ENCODE measurements around the gene C14orf180.

Gene C14orf180

DNA sequence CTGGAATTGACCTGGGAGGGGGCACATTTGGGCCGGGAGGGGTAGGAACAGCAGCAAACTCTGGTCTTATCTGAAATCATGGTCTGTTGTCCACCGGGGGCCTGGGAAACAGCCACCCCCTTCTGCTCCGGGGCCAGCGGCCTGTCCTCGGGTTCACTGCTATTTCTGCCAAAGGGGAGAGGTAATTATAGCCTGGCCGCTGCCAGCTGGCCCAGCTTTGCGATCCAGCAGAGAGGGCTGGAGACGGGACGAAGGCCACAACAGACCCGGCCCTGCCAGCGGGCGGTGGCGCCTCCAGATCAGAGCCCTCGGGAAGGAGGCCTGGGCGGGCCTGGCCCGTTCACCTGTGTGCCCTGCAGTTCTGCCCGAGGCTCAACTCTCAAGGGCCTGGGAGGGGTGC lies at the start of gene C14orf180:
TSS of gene C14orf180 (plus strand) at position 258 of the 400 bp plus-strand sequence. CDS start 6,667 bp downstream, outside the sequence.
- DNase-seq, result no peak

DNA sequence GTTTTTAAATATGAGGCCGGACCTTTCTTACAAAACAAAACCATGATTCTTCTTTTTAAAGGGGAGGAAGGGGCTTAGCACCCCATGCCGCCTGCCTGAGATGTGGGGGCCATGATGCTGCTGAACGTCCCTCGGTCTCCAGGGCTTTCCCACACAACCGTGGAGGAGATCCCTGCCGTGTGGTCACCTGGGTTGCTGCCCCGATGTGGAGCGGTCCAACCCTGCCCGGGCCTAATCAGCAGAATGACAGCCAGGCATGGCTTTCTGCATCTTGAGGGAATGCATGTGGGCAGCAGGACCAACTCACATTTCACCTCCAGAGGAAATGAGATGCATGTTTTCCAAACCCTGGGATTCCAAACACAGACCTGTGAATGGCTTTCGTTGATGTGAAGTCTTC lies 48.9 kb upstream of the C14orf180 start:
- no peak for DNase-seq

DNA sequence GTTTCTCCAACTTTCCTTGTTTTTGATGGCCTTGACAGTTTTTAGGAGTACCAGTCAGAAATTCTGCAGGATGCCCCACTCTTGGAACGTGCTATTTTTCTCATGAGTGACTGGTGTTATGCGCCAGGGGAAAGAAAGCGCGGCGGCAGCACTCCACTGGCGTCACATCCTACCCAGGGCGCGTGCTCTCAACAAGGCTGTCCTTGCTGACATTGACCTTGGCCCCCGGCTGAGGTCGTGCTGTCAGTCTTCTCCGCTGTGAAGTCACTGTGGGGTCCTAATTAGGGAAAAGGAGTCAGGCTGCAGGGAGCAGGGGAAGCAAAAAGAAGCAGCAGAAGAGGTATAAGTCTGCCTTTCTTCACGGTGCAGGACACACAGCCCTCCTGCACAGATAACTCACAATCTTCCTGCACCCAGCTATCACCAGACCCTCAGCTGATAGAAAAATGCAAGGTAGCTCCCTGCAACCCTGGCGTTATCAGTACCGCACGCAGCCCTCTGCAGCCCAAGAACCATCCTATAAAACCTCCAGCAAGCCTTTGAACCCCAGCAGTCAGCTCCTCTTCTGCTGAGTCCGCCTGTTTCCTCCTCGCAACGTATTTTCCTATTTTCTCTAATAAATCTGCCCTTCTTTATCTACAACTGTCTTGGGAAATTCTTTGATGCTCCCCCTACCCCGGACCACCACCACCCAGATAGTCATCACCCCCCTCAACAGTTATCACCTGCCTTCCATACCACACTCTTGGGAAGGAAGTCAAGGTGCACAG lies 48.0 kb upstream of the C14orf180 start:
- no peak for DNase-seq

DNA sequence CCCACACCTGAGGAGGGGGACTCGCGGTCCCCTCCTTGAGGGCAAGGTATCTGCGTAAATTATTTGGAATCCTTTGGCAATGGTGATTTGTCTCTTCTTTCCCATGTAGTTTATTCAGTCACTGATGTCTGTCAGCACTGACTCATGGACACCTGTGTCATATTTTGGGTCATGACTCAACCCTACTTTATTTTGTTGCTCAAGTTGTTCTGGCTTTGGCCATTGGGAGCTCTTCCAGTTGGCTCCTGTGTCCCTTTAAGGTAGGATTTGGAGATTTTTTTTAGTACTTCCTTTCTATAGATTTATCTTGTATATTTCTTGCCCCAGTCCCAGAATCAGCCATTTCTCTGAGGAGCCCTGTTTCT lies 47.4 kb upstream of the C14orf180 start:
- no peak for DNase-seq

DNA sequence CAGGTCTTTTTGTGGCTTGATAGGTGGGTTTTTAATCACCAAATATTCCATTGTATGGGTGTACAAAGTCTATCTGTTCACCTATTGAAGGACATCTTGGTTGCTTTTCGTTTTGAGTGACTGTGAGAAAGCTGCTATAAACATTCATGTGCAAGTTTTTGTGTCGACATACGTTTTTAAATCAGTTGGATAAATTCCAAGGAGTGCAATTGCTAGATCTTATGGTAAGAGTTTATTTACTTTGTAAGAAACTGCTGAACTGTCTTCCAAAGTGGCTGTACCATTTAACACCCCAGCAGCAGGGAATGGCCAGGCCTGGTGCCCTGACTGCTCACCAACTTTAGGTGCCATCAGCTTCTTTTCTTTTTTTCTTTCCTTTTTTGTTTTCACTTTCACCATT lies 45.5 kb upstream of the C14orf180 start:
- no peak for DNase-seq

DNA sequence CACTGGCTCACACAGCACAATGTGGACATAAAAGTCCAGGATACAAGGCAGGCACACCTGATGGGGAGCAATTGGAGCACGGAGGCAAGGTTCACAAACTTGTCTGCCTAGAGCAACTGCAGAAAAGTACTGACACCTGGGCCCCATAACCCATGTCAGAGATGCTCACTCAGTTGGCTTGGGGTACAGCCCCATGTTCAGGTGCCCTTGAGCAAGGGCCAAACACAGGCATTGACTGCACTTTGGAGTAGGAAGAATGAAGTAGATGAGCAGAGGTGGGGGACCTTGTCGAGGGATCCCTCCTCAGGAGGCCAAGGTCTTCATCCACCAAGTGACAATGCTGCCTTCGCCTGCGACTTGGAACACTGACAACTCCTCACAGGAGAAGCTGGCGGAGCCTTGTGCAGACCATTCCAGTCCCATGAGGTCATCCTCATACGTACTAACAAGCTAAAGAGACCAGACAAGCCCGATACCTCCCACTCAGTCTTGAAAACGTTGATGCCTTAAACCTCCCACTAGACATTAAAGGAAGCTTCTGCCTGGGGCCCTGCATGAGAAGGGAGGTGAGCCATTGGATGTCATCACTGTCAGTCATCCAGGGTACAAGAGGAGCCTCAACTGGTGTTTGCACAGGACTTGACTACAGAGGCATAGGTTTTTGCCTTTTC lies 42.5 kb upstream of the C14orf180 start:
- no peak for DNase-seq

DNA sequence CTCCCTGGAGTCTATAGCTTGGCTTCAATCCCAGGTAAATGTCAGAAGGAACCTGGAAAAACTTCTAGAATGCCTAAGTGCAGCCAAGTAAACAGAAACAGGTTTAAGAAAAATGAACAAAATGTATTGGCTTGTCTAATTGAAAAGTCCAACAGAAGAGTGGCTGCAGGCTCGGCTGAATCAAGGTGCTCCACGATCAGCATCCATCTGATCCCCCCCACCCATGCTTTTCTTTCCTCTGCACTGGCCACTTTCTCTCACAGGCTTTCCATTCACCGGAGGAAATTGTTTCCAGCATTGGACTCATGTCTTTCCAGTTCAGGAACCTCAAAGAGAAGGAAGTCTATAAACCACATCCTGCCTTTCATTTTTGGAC lies 42.0 kb upstream of the C14orf180 start:
- DNase-seq, result no peak

DNA sequence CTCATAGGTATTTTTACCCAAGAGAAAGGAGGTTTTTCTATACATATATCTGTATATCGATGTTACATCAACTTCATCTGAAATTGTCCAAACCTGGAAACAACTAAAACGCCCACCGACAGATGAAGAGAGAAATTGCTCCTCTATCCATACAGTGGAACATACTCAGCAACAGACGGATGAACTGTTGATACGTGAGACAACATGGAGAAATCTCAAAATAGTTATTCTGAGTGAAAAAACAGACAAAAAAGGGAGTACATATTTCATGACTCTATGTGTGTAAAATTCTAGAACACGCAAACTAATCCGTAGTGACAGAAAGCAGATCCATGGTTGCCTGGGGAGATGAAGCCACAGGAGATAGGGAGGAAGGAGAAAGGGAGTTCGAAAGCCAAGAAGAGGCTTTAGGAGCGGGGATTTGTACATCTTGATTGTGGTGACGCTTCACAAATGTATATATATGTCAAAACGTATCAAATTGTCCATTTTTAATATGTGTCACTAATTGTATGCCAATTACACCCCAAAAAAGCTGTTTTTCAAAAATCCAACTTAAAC lies 37.6 kb upstream of the C14orf180 start:
- DNase-seq, result no peak

DNA sequence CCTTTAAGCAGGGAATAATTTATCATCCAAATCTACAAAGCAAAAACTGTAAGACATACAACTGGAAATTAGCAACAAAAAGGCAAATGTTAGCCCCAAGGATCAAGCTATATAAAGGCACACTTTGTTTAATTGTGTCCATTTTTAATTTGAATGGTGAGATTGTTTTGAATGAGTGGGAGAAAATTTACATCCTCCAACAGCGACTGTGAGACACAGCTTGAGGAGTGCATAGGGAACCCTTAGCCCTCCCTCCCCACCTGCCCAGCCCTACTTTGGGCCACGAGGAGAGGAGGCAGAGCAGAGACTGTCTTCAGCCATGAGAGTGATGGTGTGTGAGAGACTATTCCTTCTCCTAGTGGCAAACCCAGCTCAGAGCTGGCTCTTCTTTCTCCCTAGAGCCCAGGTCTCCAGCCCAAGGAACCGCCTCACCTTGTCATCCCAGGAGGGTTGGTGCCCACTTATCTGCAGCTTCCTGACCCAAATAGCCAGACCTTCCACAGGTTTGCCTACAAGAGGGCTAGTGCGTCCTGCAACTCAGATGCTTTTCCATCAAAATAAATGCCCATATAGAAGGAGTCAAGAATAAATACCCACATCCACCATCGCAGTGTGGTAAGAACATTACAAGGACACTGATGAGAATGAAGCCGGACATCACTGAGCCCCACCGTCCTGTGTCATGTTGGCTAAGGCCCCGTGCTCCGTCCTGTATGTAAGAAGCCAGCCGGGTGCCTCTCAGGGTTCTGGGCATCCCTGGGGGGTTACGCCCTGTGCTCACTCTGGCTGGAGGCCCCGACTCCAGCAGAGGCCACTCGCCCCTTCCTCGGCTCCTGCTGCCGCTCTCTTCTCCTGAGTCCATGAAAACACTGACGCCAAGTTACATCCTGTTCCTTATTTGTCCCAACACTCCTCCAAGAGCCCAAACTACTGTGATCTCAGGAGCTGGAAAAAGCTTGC lies 36.4 kb upstream of the C14orf180 start:
- peak; percentile 22 to 60 for DNase-seq

DNA sequence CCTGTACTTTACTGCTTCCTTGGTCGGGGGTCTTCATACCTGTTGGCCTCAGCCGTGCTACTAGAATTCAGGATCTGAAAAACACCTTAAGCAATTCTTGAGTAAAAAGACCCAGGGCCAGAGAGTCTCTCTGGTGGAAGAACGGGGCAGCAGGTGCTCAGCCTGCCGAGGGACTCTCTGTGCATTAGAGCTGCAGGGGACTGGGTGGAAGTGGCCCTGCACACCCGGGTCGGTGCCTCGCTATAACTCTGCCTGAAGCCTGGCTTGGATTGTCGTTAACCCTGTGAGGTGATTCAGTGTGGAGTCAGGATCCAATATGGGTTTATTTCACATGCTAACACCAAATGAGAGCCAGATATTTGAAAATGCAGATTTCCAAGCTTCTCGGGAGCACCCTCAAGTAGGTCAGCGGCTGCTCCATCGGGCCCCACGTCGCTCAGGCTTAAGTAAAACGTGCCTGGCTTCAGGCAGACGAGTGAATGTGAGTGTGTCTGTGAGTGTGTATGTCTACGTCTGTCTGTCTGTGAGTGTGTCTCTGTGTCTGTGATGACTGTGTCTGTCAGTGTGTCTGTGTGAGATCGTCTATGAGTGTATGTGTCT lies 35.1 kb upstream of the C14orf180 start:
- no peak for DNase-seq

DNA sequence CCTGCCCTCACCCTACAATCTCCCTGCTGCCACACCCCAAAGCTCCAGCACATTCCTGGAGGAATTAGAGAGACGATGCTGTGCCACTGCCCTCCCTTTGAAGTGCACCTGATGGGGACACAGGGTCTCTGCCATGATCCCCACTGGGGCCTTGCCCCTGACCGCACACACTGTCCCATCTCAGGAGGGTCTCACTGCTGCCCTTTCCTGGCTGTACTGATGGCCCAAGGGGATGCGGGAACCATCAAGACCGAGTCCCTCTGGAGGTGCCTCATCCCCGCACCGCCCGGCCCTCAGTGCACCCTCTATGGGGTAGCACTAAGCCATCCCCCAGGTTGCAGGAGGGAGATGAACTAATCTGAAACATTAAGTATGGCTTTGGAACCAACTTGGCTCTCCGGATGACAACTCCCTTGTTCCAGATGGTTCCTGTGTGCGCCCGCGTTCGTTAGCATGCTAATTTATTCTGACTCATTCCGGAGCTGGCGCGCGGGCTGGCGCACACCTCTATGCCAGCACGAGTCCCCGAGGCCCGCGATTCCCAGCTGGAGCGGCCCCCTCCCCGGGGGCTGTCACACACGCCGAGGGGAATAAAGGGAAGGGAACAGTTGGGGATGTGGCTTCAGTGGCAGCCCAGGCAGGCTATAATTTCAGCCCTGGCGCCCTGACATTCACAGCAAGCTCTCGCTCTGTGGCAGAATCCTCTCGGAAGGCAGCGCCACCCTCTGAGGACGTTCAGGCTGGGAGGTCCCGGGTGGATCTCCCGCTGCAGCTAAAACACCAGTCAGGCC lies 34.2 kb upstream of the C14orf180 start:
- peak in 1 of 2 experiments; percentile 62 for DNase-seq

DNA sequence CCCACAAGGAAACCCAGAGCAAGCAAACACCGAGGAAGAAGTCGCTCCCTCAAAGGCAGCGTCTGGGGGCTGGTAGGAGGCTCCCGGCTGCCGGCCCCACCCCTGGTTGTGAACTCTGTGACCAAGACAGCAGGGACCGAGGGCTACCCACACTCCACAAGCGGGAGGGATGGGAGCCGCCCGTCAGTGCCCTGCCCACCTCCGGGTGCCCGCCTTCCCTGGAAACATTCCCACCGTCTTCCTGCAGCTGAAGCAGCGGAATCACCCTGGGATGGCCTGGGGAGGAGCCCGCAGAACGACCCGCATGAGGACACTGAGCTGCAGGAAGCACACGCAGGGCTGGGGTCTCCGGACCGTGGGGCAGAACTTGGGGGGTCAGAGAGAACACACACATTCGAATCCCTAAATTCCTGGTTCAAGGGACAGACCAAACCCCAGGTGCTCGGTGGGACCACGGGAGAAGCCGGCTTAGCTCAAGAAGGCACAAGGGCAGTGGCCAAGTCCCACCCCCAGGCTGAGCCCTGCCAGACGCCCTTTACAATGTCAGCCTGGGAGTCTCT lies 33.5 kb upstream of the C14orf180 start:
- no peak for DNase-seq

DNA sequence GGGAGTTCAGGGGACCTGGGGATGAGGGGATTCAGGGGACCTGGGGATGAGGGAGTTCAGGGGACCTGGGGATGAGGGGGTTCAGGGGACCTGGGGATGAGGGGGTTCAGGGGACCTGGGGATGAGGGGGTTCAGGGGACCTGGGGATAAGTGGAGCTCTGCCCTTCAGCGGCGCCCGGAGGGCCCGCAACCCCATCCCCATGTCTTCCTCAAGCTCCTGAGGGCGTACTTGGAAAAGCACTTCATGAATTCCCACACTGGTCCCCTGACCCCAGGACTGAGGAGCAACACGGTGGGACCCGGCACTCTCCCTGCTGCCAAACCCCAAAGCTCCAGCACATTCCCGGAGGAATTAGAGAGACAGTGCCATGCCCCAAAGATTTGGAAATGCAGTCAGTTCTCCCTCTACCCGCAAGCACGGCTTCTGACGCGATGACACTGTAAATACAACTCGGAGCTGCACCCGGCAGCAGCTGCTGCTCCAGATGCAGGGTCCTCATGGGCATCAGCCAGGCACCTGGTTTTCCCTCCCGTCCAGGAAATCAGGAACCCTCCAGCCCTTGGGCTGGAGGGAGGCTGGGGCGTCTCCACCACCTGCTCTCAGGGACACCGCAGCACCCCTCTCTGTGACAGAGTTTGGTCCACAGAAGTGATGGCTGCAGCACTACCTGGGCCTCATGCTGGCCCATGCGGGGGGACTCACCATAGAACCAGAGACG lies 32.8 kb upstream of the C14orf180 start:
- no peak for DNase-seq

DNA sequence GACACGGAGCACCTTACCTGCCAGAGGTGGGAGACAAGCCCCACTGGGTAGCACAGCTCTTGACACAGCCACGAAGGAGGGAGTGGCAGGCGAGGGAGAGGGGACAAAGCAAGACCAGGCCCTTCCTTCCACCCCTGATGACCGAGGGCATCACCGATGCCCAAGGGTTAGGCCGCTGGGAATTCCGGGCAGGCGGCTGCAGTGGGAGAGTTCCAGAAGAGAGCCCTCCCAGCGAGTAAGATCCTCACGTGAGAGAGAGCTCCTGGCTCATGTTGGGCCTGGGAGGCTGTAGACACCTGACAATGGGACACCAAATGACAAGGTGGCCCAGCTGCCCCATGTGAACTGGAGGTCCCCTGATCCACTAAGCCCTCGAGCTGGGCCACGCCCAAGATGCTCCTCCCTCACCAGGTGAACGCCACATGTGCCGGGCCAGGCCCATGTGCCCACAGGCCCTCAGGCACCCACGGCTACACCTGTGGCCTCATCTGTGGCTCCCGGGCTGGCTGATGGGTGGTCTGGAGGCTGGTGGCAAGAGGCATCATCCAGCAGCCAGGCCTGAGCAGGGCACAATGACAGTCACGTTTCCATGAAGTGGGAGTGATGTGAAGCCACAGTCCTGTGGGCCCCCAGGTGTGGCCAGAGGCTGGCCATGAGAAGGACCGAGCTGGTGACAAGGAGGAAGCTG lies 32.1 kb upstream of the C14orf180 start:
- no peak for DNase-seq

DNA sequence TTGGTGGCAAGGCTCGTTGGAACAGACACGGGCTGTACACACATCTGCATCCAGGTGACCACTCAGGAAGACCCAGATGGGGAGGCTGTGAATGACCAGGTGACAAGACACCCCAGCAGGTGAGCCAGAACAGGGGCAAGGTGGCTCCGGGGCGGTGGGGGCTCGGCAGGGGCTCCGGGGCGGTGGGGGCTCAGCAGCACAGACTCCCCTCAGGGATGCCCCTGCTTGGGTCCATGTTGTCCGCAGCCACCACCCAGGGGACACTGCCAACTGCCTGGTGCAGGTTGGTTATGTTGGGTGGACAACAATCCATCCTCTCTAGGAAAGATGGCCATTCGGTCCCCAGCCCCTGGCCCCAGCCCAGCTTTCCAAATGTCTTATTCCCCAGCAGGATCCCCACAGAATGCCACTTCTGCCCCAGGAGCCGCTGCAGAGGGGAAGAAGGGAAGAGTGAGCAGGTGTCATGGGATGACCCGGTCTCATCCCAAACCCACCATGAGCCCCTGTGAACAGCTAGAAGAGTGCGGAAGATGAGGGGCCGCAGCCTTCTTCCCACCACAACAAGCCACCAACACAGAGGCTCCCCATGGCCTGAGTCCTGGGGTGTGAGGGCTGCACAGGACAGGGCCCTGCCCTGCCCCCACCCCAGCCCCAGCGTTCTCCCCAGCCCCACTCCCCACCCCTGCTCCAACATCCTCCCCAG lies 31.4 kb upstream of the C14orf180 start:
- DNase-seq, result no peak

DNA sequence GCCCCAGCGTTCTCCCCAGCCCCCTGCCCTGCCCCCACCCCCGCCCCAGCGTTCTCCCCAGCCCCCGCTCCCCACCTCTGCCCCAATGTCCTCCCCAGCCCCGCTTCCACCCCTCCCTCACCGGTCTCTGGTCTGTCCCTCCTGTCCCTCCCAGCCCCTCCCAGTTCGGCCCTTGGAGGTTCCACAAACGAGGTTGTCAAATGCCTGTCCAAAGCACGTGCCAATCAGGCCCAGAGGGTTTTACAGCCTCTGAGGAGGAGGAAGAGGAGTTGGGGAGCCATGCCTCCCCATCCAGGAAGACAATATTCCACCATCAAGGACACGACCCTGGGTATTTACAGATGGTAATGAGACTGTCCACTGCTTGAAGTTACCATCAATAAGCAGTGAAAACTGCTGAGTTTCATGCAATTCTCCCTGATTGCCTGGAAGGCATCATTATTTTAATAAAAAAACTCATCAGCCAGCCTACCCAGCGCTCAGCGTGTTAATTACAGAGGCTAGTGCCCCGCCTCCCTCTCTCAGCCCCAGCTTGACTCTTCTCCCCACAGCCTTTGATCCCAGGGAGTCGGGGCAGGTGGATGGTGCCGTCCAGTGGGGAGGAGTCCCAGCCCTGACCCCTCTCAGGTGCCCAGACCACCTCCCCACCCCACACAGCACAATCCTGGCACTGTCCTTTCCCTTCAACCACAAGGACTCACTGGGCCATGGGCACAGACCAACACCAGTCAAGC lies 30.6 kb upstream of the C14orf180 start:
- no peak for DNase-seq

DNA sequence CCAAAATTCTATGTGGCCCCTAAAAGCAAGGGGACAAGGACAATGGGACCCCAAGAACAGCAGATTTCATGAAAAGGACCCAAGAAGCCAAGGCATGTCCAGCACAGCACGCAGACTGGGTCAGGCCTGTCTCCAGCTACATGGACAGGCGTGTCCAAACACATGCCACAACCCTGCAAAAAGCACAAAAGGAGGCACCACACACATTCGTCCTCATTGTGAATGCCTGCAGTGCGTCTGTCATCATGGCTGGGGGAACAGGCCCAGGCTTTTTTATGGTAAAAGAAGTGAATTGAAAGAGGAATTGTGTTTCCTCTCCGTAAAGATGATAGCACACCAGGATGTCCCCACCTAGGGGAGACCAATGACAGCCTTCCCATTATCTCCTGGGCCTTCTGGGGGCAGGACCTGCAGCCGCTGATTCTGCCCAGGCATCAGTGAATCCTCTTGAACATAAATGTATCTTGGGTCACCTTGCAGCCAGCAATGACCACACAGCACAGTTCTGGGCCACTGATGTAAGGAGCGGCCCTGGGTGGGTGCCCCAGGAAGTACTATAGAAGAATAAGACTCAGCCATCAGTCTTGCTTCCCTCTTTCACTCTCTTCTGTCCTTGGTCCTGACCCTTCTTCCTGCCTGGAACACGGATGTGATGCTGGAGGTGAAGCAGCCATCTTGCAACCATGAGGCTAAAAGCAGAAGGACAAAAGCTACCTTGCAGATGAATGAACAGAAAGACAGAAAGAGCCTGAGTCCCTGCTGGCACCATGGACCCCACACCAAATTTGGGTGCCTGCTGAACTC lies 29.8 kb upstream of the C14orf180 start:
- no peak for DNase-seq

DNA sequence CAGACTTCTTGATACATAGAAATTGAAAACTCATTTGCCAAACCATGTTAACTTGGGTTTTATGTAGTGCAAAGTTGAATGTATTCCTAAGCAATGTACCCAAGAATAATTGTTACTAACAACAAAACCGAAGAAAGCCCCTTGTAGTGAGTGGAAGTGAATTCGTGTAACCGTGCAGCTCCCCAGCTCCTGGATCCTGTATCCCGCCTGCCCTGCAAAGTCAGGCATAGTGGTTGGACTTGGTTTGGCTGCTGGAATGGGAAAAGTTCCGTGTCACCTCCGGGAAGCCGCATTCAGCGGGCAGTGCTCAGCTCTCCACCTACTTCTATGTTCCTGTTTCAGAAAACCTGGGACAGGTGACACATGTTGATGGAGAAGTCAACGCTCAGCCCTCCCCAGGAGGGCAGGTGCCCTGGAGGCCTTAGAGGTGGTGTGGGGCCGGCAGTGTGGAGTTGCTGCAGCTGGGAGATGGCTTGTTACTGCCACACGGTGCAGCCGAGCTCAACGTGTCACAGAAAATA lies 29.2 kb upstream of the C14orf180 start:
- no peak for DNase-seq

Data from NCI-H526 (cell line).